HUES6 (cell line): ENCODE measurements around the gene FRMPD3.

Source experiments
- H3K27ac ChIP-seq: 2 replicates; pipeline ENCODE4 v1.7.0; 2013; ENCODE audit warnings: low read depth, mild to moderate bottlenecking, low read length, inconsistent platforms
- H3K27me3 ChIP-seq: 2 replicates; pipeline ENCODE4 v1.6.1; 2013; ENCODE audit warnings: low read length; ENCODE audit not compliant: control insufficient read depth, insufficient read depth
- H3K36me3 ChIP-seq: 2 replicates; pipeline ENCODE4 v1.6.1; 2013; ENCODE audit warnings: low read length; ENCODE audit not compliant: control insufficient read depth, insufficient read depth
- H3K4me1 ChIP-seq: 2 replicates; pipeline ENCODE4 v1.6.1; 2013; ENCODE audit warnings: low read length; ENCODE audit not compliant: control insufficient read depth, insufficient read depth
- H3K4me3 ChIP-seq: 2 replicates; pipeline ENCODE4 v1.5.1; 2013; ENCODE audit warnings: low read depth, low read length
- H3K9ac ChIP-seq: one replicate; pipeline ENCODE4 v1.6.1; 2013; ENCODE audit warnings: mild to moderate bottlenecking, low read length
- H3K9me3 ChIP-seq: 2 replicates; pipeline ENCODE4 v1.6.1; 2013; ENCODE audit warnings: low read depth, low read length; ENCODE audit not compliant: control insufficient read depth, insufficient read depth

The FRMPD3 gene

GRCh38 chrX:107448998-107449835 is at the start of gene FRMPD3:
FRMPD3 (plus strand) TSS chrX:107449652; CDS start chrX:107526589, 76,937 bp downstream.
- H3K27me3 ChIP-seq = peaks cover 87% of the 10 kb centered on the region
- H3K27ac ChIP-seq = no peak within 1 kb of the TSS
- peak within 1 kb of the TSS; percentile 32 for H3K9ac ChIP-seq
- no peaks in the 10 kb centered on the region for H3K36me3 ChIP-seq
- H3K4me1 ChIP-seq = peaks cover 47% of the 10 kb centered on the region
- peak within 1 kb of the TSS; percentile 83 for H3K4me3 ChIP-seq
- H3K9me3 ChIP-seq = no peaks in the 10 kb centered on the region

GRCh38 chrX:107420571-107420970 is 28.9 kb upstream of the FRMPD3 start:
- Histone ChIP-seq H3K36me3 (no peaks in the 10 kb centered on the region), H3K4me1 (no peaks in the 10 kb centered on the region), H3K27me3 (peaks cover 18% of the 10 kb centered on the region; the same call in 1 of the 2 replicates), H3K9ac (no peak overlapping the region), H3K27ac (no peak overlapping the region), H3K4me3 (no peak overlapping the region), H3K9me3 (no peaks in the 10 kb centered on the region)

DNA sequence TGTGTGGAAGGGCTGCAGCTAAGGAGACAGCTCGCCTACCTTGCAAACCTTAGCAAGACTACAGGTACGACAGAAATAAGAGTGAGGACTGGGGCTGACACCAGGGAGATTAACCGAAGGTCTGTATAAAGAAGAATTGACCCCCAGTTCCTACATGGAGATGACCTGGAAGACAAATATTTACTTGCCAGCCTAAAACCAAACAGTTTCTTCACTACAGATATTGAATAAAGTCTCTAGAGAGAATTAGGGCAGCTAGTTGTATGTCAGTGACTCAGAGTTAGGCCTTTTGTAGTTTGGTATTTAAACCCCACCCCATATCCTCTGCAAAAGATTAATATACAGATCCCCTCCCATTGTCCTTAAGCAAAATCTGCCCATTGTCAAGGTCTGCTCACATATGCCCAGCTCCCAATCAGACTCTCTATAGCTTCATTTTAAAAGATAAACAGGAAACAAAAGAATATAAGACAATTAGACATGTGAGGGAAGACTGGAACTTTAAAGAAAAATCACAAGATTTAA is 28.1 kb upstream of the FRMPD3 start:
- Histone ChIP-seq H3K27me3 (peaks cover 18% of the 10 kb centered on the region; the same call in 1 of the 2 replicates), H3K36me3 (no peaks in the 10 kb centered on the region), H3K27ac (no peak overlapping the region), H3K4me1 (no peaks in the 10 kb centered on the region), H3K9ac (no peak overlapping the region), H3K4me3 (no peak overlapping the region), H3K9me3 (no peaks in the 10 kb centered on the region)

GRCh38 chrX:107429090-107429489 is 20.4 kb upstream of the FRMPD3 start:
- H3K9ac ChIP-seq = no peak overlapping the region
- H3K4me1 ChIP-seq = no peaks in the 10 kb centered on the region
- no peak overlapping the region for H3K4me3 ChIP-seq
- peaks cover 15% of the 10 kb centered on the region; the same call in 1 of the 2 replicates for H3K27me3 ChIP-seq
- H3K36me3 ChIP-seq = no peaks in the 10 kb centered on the region
- H3K9me3 ChIP-seq = no peaks in the 10 kb centered on the region
- H3K27ac ChIP-seq = no peak overlapping the region

DNA sequence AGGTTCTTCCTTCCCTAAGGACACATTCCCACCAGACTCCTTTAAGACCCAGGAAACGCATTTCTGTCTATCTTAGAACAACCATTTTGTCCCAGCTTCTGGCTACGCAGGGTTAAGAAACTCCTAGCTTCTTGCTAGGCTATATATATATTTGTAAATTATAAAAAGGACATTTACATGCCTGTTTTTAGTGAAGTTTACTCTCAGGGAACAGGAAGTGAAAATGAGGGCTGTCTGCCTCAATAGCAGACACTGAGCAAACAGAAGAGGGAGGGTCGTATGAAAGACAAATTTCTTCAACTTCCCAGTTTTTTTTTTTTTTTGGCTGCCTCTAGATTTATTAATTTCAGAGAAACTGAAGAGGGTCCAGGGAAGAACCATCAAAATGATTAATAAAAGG is 9.3 kb upstream of the FRMPD3 start:
- H3K36me3 ChIP-seq = no peaks in the 10 kb centered on the region
- no peak overlapping the region for H3K27ac ChIP-seq
- H3K9ac ChIP-seq = no peak overlapping the region
- no peak overlapping the region for H3K4me3 ChIP-seq
- H3K4me1 ChIP-seq = peaks cover 22% of the 10 kb centered on the region
- H3K27me3 ChIP-seq = peaks cover 51% of the 10 kb centered on the region
- H3K9me3 ChIP-seq = no peaks in the 10 kb centered on the region

DNA sequence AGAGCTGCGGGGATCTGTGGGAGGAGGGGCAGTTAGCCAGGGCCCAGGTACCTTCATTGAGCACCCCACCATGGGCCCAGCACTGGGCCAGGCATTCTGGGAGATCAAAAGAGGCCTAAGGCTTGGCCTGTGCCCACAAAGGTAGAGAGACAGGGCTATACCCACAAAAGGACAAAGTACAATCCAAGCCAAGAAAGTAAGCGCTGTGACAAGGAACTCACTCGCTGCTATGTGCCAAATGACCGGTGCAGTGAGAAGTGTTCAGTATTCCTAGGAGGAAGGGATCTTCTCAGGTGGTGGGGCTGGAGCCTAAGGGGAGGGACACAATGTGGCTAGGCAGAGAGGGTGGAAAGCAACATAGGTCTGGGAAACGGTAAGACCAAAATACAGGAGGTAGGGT is 8.8 kb upstream of the FRMPD3 start:
- no peak overlapping the region for H3K27ac ChIP-seq
- H3K36me3 ChIP-seq = no peaks in the 10 kb centered on the region
- H3K27me3 ChIP-seq = peaks cover 53% of the 10 kb centered on the region
- H3K4me1 ChIP-seq = peaks cover 27% of the 10 kb centered on the region
- no peaks in the 10 kb centered on the region for H3K9me3 ChIP-seq
- no peak overlapping the region for H3K9ac ChIP-seq
- H3K4me3 ChIP-seq = no peak overlapping the region

GRCh38 chrX:107442914-107443527 is 6.4 kb upstream of the FRMPD3 start:
- Histone ChIP-seq H3K36me3 (no peaks in the 10 kb centered on the region), H3K27me3 (peaks cover 70% of the 10 kb centered on the region), H3K9me3 (no peaks in the 10 kb centered on the region), H3K4me1 (peaks cover 32% of the 10 kb centered on the region), H3K27ac (no peak overlapping the region), H3K4me3 (no peak overlapping the region), H3K9ac (no peak overlapping the region)

DNA sequence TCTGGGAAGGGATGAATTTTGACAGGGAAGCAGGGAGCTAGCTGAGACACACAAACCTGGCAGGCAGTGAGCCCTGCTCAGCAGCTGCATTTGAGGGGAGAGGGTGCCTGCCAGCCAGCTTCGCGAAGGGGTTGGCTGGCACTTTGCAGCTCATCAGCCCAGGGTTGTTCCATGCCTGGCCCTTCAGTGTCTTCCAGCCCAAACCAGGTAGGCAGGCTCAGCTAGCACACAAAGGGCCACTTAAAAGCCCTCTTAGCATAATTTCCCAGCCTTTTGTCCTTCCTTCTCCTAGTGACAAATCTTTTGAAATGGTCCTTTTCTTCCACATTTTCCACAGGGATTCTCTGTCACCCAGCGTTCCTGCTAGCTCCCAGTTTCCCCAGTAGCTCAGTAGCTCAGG is 4.3 kb upstream of the FRMPD3 start:
- H3K27ac ChIP-seq = no peak overlapping the region
- H3K4me1 ChIP-seq = peaks cover 40% of the 10 kb centered on the region
- no peak overlapping the region for H3K9ac ChIP-seq
- no peak overlapping the region for H3K4me3 ChIP-seq
- H3K9me3 ChIP-seq = no peaks in the 10 kb centered on the region
- H3K36me3 ChIP-seq = no peaks in the 10 kb centered on the region
- peaks cover 77% of the 10 kb centered on the region for H3K27me3 ChIP-seq

DNA sequence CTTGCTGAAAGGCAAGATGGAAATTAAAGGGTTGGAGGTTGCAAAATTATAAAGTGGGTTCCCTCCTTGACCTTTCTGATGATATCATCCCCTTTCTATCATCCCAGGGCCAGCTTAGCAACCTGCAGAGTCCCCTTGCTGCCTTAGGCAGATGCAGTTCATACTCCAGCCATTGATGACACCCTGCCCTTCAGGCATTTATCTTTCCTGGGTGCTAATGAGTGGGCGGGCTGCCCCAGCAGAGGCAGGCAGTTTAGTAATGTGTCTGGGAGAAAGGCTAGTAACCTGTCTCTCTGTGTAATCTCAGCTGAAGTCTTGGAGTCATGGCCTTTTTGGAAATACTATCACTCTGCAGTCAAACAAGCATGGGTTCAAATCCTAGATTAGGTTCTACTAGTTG is 3.8 kb upstream of the FRMPD3 start:
- Histone ChIP-seq H3K4me3 (no peak overlapping the region), H3K36me3 (no peaks in the 10 kb centered on the region), H3K9ac (no peak overlapping the region), H3K9me3 (no peaks in the 10 kb centered on the region), H3K4me1 (peaks cover 43% of the 10 kb centered on the region), H3K27ac (no peak overlapping the region), H3K27me3 (peaks cover 82% of the 10 kb centered on the region)

DNA sequence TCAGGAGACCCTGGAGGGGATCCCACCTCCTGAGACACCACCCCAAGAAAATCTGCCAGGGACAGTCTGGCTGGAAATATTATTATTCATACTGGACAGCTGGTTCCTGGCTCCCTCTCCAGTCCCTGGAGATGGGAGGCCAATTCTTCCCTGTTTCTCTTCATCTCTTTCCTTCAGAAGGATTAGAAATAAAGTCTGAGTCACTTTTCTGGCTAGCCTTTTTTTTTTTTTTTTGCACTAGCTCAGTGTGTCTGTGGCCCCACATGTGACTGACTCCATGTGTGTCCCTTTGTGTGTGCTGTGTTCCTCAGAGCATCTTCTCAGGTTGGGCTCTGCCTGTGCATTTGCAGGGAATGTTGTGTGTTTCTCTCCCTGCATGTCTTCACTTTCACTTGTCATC is 1.8 kb upstream of the FRMPD3 start:
- H3K9me3 ChIP-seq = no peaks in the 10 kb centered on the region
- H3K27me3 ChIP-seq = peaks cover 82% of the 10 kb centered on the region
- H3K4me3 ChIP-seq = no peak overlapping the region

GRCh38 chrX:107448625-107448997 is 841 bp upstream of the FRMPD3 start:
- Histone ChIP-seq H3K4me3 (peak overlapping the region; percentile 83), H3K27ac (no peak overlapping the region), H3K9ac (peak overlapping the region; percentile 32), H3K36me3 (no peaks in the 10 kb centered on the region), H3K4me1 (peaks cover 52% of the 10 kb centered on the region), H3K9me3 (no peaks in the 10 kb centered on the region), H3K27me3 (peaks cover 89% of the 10 kb centered on the region)

More for the DNA sequence above, 1.8 kb upstream of the FRMPD3 start:
- no peaks in the 10 kb centered on the region for H3K36me3 ChIP-seq
- H3K27ac ChIP-seq = no peak overlapping the region
- peaks cover 57% of the 10 kb centered on the region for H3K4me1 ChIP-seq
- no peak overlapping the region for H3K9ac ChIP-seq
